Neural cell (in vitro differentiated cells): ENCODE data around the gene SH3RF1.

Experiments used
- CTCF ChIP-seq: fragments of 450-650 bp; IDR thresholded peaks from 2 replicates; pipeline ENCODE4 v1.5.1; 2014; ENCODE audit warnings: antibody characterized with exemption, mild to moderate bottlenecking, moderate library complexity; ENCODE audit not compliant: poor library complexity, severe bottlenecking
- EP300 ChIP-seq: fragments of 450-650 bp; conservative IDR thresholded peaks from 2 replicates; pipeline ENCODE4 v1.6.1; 2014; ENCODE audit warnings: antibody characterized with exemption, mild to moderate bottlenecking, moderate library complexity; ENCODE audit not compliant: poor library complexity, severe bottlenecking
- EZH2 ChIP-seq: fragments of 200-600, 300-800 bp; shearing (Covaris generic), sonication (generic); IDR thresholded peaks from 2 replicates; pipeline ENCODE4 v1.6.1; 2014; ENCODE audit warnings: antibody characterized with exemption, low read length, borderline replicate concordance, mild to moderate bottlenecking; ENCODE audit not compliant: insufficient read depth, poor library complexity, severe bottlenecking
- POLR2AphosphoS5 ChIP-seq: IDR thresholded peaks from 2 replicates; pipeline ENCODE4 v1.6.1; 2012
- RAD21 ChIP-seq: fragments of 450-650 bp; conservative IDR thresholded peaks from 2 replicates; pipeline ENCODE4 v1.6.1; 2014; ENCODE audit warnings: antibody characterized with exemption, mild to moderate bottlenecking, moderate library complexity
- SMC3 ChIP-seq: fragments of 450-650 bp; conservative IDR thresholded peaks from 2 replicates; pipeline ENCODE4 v1.6.1; 2014; ENCODE audit warnings: antibody characterized with exemption, mild to moderate bottlenecking, moderate library complexity; ENCODE audit not compliant: poor library complexity
- TAF1 ChIP-seq: IDR thresholded peaks from 2 replicates; pipeline ENCODE4 v1.6.1; 2012; ENCODE audit warnings: low read depth

DNA sequence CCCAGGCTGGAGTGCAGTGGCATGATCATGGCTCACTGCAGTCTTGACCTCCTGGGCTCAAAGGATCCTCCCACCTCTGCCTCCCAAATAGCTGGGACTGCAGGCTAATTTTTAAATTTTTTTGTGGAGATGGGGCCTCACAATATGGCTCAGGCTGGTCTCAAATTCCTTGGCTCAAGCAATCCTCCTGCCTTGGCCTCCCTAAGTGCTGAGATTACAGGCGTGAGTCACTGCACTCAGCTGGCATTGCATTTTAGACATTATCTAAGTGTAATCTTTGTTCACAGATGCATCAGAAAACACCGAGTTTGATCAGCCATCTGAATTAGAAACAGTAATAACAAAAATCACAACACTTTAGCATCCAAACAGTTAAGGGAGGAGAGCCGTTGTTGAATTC lies 207.3 kb downstream of the SH3RF1 start:
- TF ChIP-seq CTCF (no peak), EZH2 (no peak), EP300 (no peak), SMC3 (no peak), RAD21 (no peak), TAF1 (no peak), POLR2AphosphoS5 (no peak)
